AG10803 (cell line): ENCODE results near the gene DNTTIP2.
A peak's percentile ranks its signal among the peaks of the same experiment; 100 is the strongest.
"Not testable (repeated sequence)": the region's sequence is repeated elsewhere in the genome, so short reads cannot be mapped to it uniquely, and the experiment has no call there.

ENCODE experiments used
- DNase-seq: peaks from one replicate; pipeline ENCODE4 v3.0.0; 2010; ENCODE audit warnings: low read depth
- H3K4me3 ChIP-seq: 2 replicates; pipeline ENCODE4 v1.5.1; 2011; ENCODE audit warnings: mild to moderate bottlenecking, low read length, control low read depth
- CTCF ChIP-seq: conservative IDR thresholded peaks from 2 replicates; pipeline ENCODE4 v1.5.1; 2011; ENCODE audit warnings: mild to moderate bottlenecking, low read length, control low read depth, inconsistent platforms

The DNTTIP2 gene

GRCh38 chr1:93876244-93876643 is 2.8 kb downstream of the DNTTIP2 start:
- H3K4me3 ChIP-seq: no peak overlapping the region
- no peak for TF ChIP-seq CTCF
- DNase-seq: no peak

GRCh38 chr1:93874025-93874651 is 4.9 kb downstream of the DNTTIP2 start:
- DNase-seq: peak; percentile 66
- TF ChIP-seq CTCF: peak; percentile 72

DNA sequence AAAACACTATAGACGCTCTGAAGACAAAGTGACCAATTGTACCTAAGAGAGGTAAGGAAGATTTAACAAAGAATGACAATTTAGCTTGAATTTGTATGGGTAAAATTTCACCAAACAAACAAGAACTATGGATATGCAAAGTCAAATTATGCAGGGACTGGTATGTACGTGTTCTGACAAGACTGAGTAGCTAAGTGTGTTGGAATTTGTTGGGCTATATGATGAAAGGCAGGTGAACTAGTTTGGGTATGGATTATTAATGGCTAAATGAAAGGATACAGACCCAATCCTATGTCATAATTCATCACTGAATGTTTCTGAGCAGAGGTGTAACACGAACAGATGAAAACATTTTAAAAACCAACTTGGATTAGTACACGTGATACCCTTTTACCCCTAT is 7.6 kb downstream of the DNTTIP2 start:
- no peak for DNase-seq
- no peak for TF ChIP-seq CTCF
- H3K4me3 ChIP-seq: no peak overlapping the region

More at GRCh38 chr1:93874025-93874651, 4.9 kb downstream of the DNTTIP2 start:
- no peak overlapping the region for H3K4me3 ChIP-seq

GRCh38 chr1:93869653-93870052 is 9.4 kb downstream of the DNTTIP2 start:
- no peak for DNase-seq
- TF ChIP-seq CTCF: no peak
- H3K4me3 ChIP-seq: no peak overlapping the region

GRCh38 chr1:93868492-93868891 is 10.5 kb downstream of the DNTTIP2 start:
- H3K4me3 ChIP-seq, DNase-seq: not testable (repeated sequence)

- DNase-seq: no peak
- no peak for TF ChIP-seq CTCF
- H3K4me3 ChIP-seq: no peak overlapping the region
Measured at GRCh38 chr1:93865253-93865652, 13.8 kb downstream of the DNTTIP2 start.

- DNase-seq: no peak
- H3K4me3 ChIP-seq: no peak overlapping the region
- no peak for TF ChIP-seq CTCF
Measured at GRCh38 chr1:93864175-93864574, 14.8 kb downstream of the DNTTIP2 start.

DNA sequence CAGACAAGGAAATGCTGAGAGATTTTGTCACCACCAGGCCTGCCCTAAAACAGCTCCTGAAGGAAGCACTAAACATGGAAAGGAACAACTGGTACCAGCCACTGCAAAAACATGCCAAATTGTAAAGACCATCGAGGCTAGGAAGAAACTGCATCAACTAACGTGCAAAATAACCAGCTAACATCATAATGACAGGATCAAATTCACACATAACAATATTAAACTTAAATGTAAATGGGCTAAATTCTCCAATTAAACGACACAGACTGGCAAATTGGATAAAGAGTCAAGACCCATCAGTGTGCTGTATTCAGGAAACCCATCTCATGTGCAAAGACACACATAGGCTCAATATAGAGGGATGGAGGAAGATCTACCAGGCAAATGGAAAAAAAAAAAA is 21.4 kb downstream of the DNTTIP2 start:
- DNase-seq, H3K4me3 ChIP-seq: not testable (repeated sequence)

DNA sequence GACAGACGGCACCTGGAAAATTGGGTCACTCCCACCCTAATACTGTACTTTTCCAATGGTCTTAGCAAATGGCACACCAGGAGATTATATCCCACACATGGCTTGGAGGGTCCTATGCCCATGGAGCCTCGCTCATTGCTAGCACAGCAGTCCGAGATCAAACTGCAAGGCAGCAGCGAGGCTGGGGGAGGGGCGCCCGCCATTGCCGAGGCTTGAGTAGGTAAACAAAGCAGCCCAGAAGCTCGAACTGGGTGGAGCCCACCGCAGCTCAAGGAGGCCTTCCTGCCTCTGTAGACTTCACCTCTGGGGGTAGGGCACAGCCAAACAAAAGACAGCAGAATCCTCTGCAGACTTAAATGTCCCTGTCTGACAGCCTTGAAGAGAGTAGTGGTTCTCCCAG is 23.0 kb downstream of the DNTTIP2 start:
- not testable (repeated sequence) for DNase-seq

More for the DNA sequence above, 23.0 kb downstream of the DNTTIP2 start:
- not testable (repeated sequence) for H3K4me3 ChIP-seq
